ENCODE data around the gene FAM118B. TPM values are rescaled to one million over a fixed set of nuclear protein-coding genes. Genes with fewer than 3 reads are reported as not detected.

Gene FAM118B
- total RNA-seq: 16.6 and 33.6 TPM in 2 replicates

GRCh38 chr11:126211236-126212088 is at the start of gene FAM118B, which contains the start of gene RPUSD4:
Gene FAM118B (plus strand): TSS chr11:126211782. CDS start chr11:126235002, 23,220 bp downstream.
Gene RPUSD4 (minus strand): TSS chr11:126211650. CDS start chr11:126211638, 12 bp downstream.

DNA sequence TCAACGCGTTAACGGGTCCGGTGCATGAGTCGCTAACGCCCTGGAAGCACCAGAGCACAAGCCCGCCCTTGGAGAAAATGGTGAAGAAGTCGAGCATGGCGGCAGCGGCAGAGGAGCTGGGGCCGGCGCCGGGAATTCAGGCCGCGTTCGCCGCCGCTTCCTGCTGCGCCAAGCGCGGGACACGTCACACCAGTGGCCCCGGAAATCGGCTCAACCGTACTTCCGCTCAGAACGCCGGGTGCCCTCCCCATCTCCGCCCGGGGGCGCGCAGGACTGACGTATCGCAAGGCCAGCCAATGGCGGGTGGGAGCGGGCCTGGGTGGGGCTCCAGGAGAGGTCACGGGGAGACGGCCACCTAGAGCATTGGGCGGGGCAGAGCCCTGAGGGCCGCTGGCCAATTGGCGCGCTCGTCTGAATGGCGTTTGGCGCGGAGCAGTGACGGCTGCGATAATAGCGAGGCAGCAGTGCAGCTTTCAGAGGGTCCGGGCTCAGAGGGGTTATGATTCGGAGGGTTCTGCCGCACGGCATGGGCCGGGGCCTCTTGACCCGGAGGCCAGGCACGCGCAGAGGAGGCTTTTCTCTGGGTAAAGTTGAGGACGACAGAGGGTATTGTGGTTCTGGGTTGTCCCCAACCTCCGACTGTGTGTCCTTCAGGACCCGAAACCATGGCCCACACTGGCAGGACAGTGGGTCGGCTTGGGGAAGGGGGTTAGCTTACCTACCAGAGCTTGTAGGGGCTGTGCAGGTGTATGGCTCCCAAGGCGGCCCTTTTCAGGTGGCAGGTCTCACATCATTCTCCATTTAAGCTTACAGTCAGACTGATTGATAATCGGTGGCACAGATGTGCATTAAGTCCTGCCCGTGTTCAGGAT is 57.4 kb downstream of the FAM118B start, which contains the start of the genes FOXRED1 and SRPRA:
Gene FOXRED1 (plus strand): TSS at position 447 of the 872 bp plus-strand sequence. CDS start 53 bp downstream, at position 500.
Gene SRPRA (minus strand): TSS at position 188 of the 872 bp plus-strand sequence. CDS start 91 bp downstream, at position 97.

GRCh38 chr11:126282736-126283591 is 71.4 kb downstream of the FAM118B start, which contains the start of gene TIRAP:
Gene TIRAP (plus strand): TSS chr11:126283093. CDS start chr11:126290895, 7,802 bp downstream.

GRCh38 chr11:126303623-126304456 is 92.3 kb downstream of the FAM118B start, which contains the start of gene DCPS:
Gene DCPS (plus strand): TSS chr11:126304060. CDS start chr11:126304081, 21 bp downstream.

Other genes starting within 250 kb of the FAM118B start
- gene CDON, start 148.9 kb upstream of the FAM118B start, total RNA-seq: 49.0 and 81.3 TPM in 2 replicates
- gene RPUSD4, start 132 bp upstream of the FAM118B start, total RNA-seq: 13.8 and 19.3 TPM in 2 replicates
- 52.3 and 81.1 TPM in 2 replicates for gene SRPRA, start 57.1 kb downstream of the FAM118B start, total RNA-seq
- 7.2 and 16.0 TPM in 2 replicates for gene FOXRED1, start 57.4 kb downstream of the FAM118B start, total RNA-seq
- gene TIRAP, start 71.3 kb downstream of the FAM118B start, total RNA-seq: 2.9 and 4.3 TPM in 2 replicates
- gene DCPS, start 92.3 kb downstream of the FAM118B start, total RNA-seq: 9.7 and 20.7 TPM in 2 replicates
- 30.9 and 63.0 TPM in 2 replicates for gene ST3GAL4, start 143.9 kb downstream of the FAM118B start, total RNA-seq